HG03039 (cell line): ENCODE data around the gene SERGEF.
"Not testable (repeated sequence)": the region's sequence is repeated elsewhere in the genome, so short reads cannot be mapped to it uniquely, and the experiment has no call there.

Experiments
- ATAC-seq: cut with Tn5 transposase; IDR thresholded peaks from one replicate; pipeline ENCODE4 v1.9.1; 2021; ENCODE audit warnings: mild to moderate bottlenecking, moderate library complexity; ENCODE audit not compliant: unreplicated experiment

SERGEF gene

GRCh38 chr11:17917556-17917955 is 95.3 kb downstream of the SERGEF start:
- no peak for ATAC-seq

GRCh38 chr11:17915500-17916143 is 97.2 kb downstream of the SERGEF start:
- ATAC-seq, result no peak

- no peak for ATAC-seq
Observed at GRCh38 chr11:17914957-17915356, 97.9 kb downstream of the SERGEF start.

GRCh38 chr11:17907046-17907445 is 105.8 kb downstream of the SERGEF start:
- no peak for ATAC-seq

GRCh38 chr11:17906436-17906835 is 106.4 kb downstream of the SERGEF start:
- no peak for ATAC-seq

GRCh38 chr11:17905477-17905876 is 107.4 kb downstream of the SERGEF start:
- peak; percentile 59 for ATAC-seq

GRCh38 chr11:17901481-17901880 is 111.4 kb downstream of the SERGEF start:
- ATAC-seq, result no peak

GRCh38 chr11:17898782-17899181 is 114.1 kb downstream of the SERGEF start:
- no peak for ATAC-seq

- no peak for ATAC-seq
Observed at GRCh38 chr11:17898071-17898470, 114.8 kb downstream of the SERGEF start.

- ATAC-seq, result no peak
Observed at GRCh38 chr11:17897495-17897894, 115.4 kb downstream of the SERGEF start.

GRCh38 chr11:17896496-17897151 is 116.2 kb downstream of the SERGEF start:
- ATAC-seq, result not testable (repeated sequence)

- ATAC-seq, result no peak
Observed at GRCh38 chr11:17894929-17895658, 117.8 kb downstream of the SERGEF start.

- ATAC-seq, result no peak
Observed at GRCh38 chr11:17892409-17892808, 120.4 kb downstream of the SERGEF start.

GRCh38 chr11:17890325-17890724 is 122.5 kb downstream of the SERGEF start:
- no peak for ATAC-seq

- no peak for ATAC-seq
Observed at GRCh38 chr11:17887779-17888178, 125.1 kb downstream of the SERGEF start.

GRCh38 chr11:17883946-17884345 is 128.9 kb downstream of the SERGEF start:
- no peak for ATAC-seq

- ATAC-seq, result no peak
Observed at GRCh38 chr11:17883057-17883456, 129.8 kb downstream of the SERGEF start.

GRCh38 chr11:17878743-17879142 is 134.1 kb downstream of the SERGEF start:
- no peak for ATAC-seq

- ATAC-seq, result no peak
Observed at GRCh38 chr11:17877886-17878285, 135.0 kb downstream of the SERGEF start.

- ATAC-seq, result no peak
Observed at GRCh38 chr11:17876827-17877226, 136.0 kb downstream of the SERGEF start.

GRCh38 chr11:17875891-17876290 is 137.0 kb downstream of the SERGEF start:
- ATAC-seq, result no peak

GRCh38 chr11:17873586-17873985 is 139.3 kb downstream of the SERGEF start:
- ATAC-seq, result no peak
